Neuron (in vitro differentiated cells): ENCODE results near the gene AMMECR1L.
"Not testable (repeated sequence)": the region's sequence is repeated elsewhere in the genome, so short reads cannot be mapped to it uniquely, and the experiment has no call there.

ENCODE experiments used
- H2AFZ ChIP-seq: one replicate; pipeline ENCODE4 v1.6.1; 2013; ENCODE audit warnings: low read depth, mild to moderate bottlenecking, inconsistent platforms, low read length, moderate library complexity
- H3K27me3 ChIP-seq: one replicate; pipeline ENCODE4 v1.6.1; 2013; ENCODE audit warnings: low read length; ENCODE audit not compliant: insufficient read depth
- H3K36me3 ChIP-seq: one replicate; pipeline ENCODE4 v1.6.1; 2013; ENCODE audit warnings: low read length; ENCODE audit not compliant: insufficient read depth
- H3K4me1 ChIP-seq: one replicate; pipeline ENCODE4 v1.6.1; 2013; ENCODE audit warnings: low read length; ENCODE audit not compliant: insufficient read depth
- H3K4me3 ChIP-seq: 2 replicates; pipeline ENCODE4 v1.5.1; 2013; ENCODE audit warnings: mild to moderate bottlenecking, low read length, moderate library complexity
- H3K9me3 ChIP-seq: one replicate; pipeline ENCODE4 v1.6.1; 2013; ENCODE audit warnings: low read length

Gene AMMECR1L

GRCh38 chr2:127814677-127815076, 71.1 kb downstream of the AMMECR1L start:
- no peak overlapping the region for H2AFZ ChIP-seq
- no peak overlapping the region for H3K4me3 ChIP-seq
- no peaks in the 10 kb centered on the region for H3K27me3 ChIP-seq
- H3K36me3 ChIP-seq, result no peaks in the 10 kb centered on the region
- peaks cover 5% of the 10 kb centered on the region for H3K9me3 ChIP-seq
- H3K4me1 ChIP-seq, result peaks cover 4% of the 10 kb centered on the region

GRCh38 chr2:127812441-127812840, 73.3 kb downstream of the AMMECR1L start:
- not testable (repeated sequence) for H3K36me3 ChIP-seq, H3K9me3 ChIP-seq, H3K27me3 ChIP-seq

More at GRCh38 chr2:127812441-127812840, 73.3 kb downstream of the AMMECR1L start:
- H3K4me3 ChIP-seq, H2AFZ ChIP-seq, H3K4me1 ChIP-seq: not testable (repeated sequence)
